KMS-11 (cell line): ENCODE data around the gene DAAM1.

Experiments used
- H2AFZ ChIP-seq: fragments of 200-600 bp; sonication (generic); 2 replicates; pipeline ENCODE4 v1.6.1; 2016; ENCODE audit warnings: antibody characterized with exemption, mixed run types, low read depth
- H3K27ac ChIP-seq: fragments of 200-600 bp; sonication (generic); 2 replicates; pipeline ENCODE4 v1.6.1; 2016; ENCODE audit warnings: mild to moderate bottlenecking, mixed run types
- H3K27me3 ChIP-seq: fragments of 200-600 bp; sonication (generic); 2 replicates; pipeline ENCODE4 v1.6.1; 2017; ENCODE audit warnings: mild to moderate bottlenecking, low read depth, mixed run types, moderate library complexity; ENCODE audit not compliant: insufficient read depth
- H3K36me3 ChIP-seq: fragments of 200-600 bp; sonication (generic); 2 replicates; pipeline ENCODE4 v1.6.1; 2017; ENCODE audit warnings: mild to moderate bottlenecking, mixed run types; ENCODE audit not compliant: insufficient read depth
- H3K4me1 ChIP-seq: fragments of 200-600 bp; sonication (generic); 2 replicates; pipeline ENCODE4 v1.6.1; 2016; ENCODE audit warnings: mild to moderate bottlenecking, low read depth, mixed run types; ENCODE audit not compliant: poor library complexity, severe bottlenecking
- H3K4me2 ChIP-seq: fragments of 200-600 bp; sonication (generic); 2 replicates; pipeline ENCODE4 v1.7.0; 2016; ENCODE audit warnings: mild to moderate bottlenecking, mixed run types
- H3K4me3 ChIP-seq: fragments of 200-600 bp; sonication (generic); IDR thresholded peaks from 2 replicates; pipeline ENCODE4 v1.6.1; 2017; ENCODE audit warnings: low read depth, low read length, mixed read lengths; ENCODE audit not compliant: insufficient read depth
- H3K79me2 ChIP-seq: fragments of 200-600 bp; sonication (generic); 2 replicates; pipeline ENCODE4 v1.6.1; 2016; ENCODE audit warnings: low read depth, mixed run types; ENCODE audit not compliant: insufficient read depth
- H3K9ac ChIP-seq: fragments of 200-600 bp; sonication (generic); 2 replicates; pipeline ENCODE4 v1.6.1; 2016; ENCODE audit warnings: mild to moderate bottlenecking, mixed run types
- H4K20me1 ChIP-seq: fragments of 200-600 bp; sonication (generic); 2 replicates; pipeline ENCODE4 v1.6.1; 2016; ENCODE audit warnings: mild to moderate bottlenecking, mixed run types; ENCODE audit not compliant: insufficient read depth
- CTCF ChIP-seq: fragments of 200-600 bp; sonication (generic); conservative IDR thresholded peaks from 2 replicates; pipeline ENCODE4 v1.6.1; 2017; ENCODE audit warnings: low read depth, mild to moderate bottlenecking, antibody characterized with exemption, low read length, moderate library complexity, mixed read lengths

Gene DAAM1

GRCh38 chr14:59284059-59284458, 95.6 kb downstream of the DAAM1 start:
- H3K4me2 ChIP-seq = no peak overlapping the region
- H3K9ac ChIP-seq = no peak overlapping the region
- H3K79me2 ChIP-seq = no peaks in the 10 kb centered on the region
- no peak overlapping the region for H2AFZ ChIP-seq
- H3K27me3 ChIP-seq = no peaks in the 10 kb centered on the region
- no peaks in the 10 kb centered on the region for H4K20me1 ChIP-seq
- H3K27ac ChIP-seq = no peak overlapping the region
- no peak overlapping the region for H3K4me3 ChIP-seq
- TF ChIP-seq CTCF = no peak
- H3K4me1 ChIP-seq = no peaks in the 10 kb centered on the region
- no peaks in the 10 kb centered on the region for H3K36me3 ChIP-seq

- Histone ChIP-seq H3K4me3 (no peak overlapping the region), H3K36me3 (no peaks in the 10 kb centered on the region), H3K9ac (no peak overlapping the region), H3K79me2 (no peaks in the 10 kb centered on the region), H3K4me1 (peaks cover 10% of the 10 kb centered on the region), H3K27ac (no peak overlapping the region), H2AFZ (no peak overlapping the region), H4K20me1 (no peaks in the 10 kb centered on the region), H3K27me3 (no peaks in the 10 kb centered on the region), H3K4me2 (no peak overlapping the region)
- TF ChIP-seq CTCF = no peak
Observed at GRCh38 chr14:59292028-59292427, 103.6 kb downstream of the DAAM1 start.

GRCh38 chr14:59292921-59293534, 104.6 kb downstream of the DAAM1 start:
- peaks cover 20% of the 10 kb centered on the region for H3K4me1 ChIP-seq
- H3K4me3 ChIP-seq = no peak overlapping the region
- no peak for TF ChIP-seq CTCF

GRCh38 chr14:59293935-59294661, 105.6 kb downstream of the DAAM1 start:
- H3K36me3 ChIP-seq = no peaks in the 10 kb centered on the region
- H3K4me1 ChIP-seq = peaks cover 26% of the 10 kb centered on the region
- H3K4me3 ChIP-seq = no peak overlapping the region
- no peak overlapping the region for H3K27ac ChIP-seq
- no peak overlapping the region for H3K4me2 ChIP-seq
- H3K27me3 ChIP-seq = no peaks in the 10 kb centered on the region
- H3K9ac ChIP-seq = no peak overlapping the region
- no peak overlapping the region for H2AFZ ChIP-seq
- no peak for TF ChIP-seq CTCF
- H3K79me2 ChIP-seq = no peaks in the 10 kb centered on the region
- H4K20me1 ChIP-seq = no peaks in the 10 kb centered on the region

More at GRCh38 chr14:59292921-59293534, 104.6 kb downstream of the DAAM1 start:
- Histone ChIP-seq H4K20me1 (no peaks in the 10 kb centered on the region), H2AFZ (no peak overlapping the region), H3K4me2 (no peak overlapping the region), H3K79me2 (no peaks in the 10 kb centered on the region), H3K9ac (no peak overlapping the region), H3K36me3 (no peaks in the 10 kb centered on the region), H3K27me3 (no peaks in the 10 kb centered on the region), H3K27ac (no peak overlapping the region)
